HG03045 (cell line): ENCODE measurements around the gene MAML2.

Experiments used
- ATAC-seq: cut with Tn5 transposase; IDR thresholded peaks from one replicate; pipeline ENCODE4 v1.9.1; 2021; ENCODE audit warnings: mild to moderate bottlenecking, moderate library complexity; ENCODE audit not compliant: unreplicated experiment

Gene MAML2

DNA sequence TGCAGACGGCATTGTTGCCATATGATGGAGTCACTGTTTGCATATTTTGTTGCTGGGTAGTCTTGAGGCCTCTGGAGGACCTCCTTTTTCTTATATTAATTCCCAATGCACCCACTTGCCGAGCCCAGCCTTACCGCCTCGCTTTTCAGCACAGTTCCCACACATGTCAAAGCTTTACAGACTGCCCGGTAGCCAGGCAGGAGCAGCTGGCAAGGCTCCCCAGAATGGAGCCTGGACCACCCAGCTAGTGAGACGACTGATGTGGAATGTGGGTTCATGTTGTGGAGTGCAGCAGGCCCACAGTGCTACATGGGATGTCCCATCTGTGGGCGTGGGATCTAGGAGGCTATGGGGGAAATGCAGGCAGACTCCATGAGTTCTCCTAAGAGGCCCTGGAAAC lies 319.7 kb downstream of the MAML2 start:
- no peak for ATAC-seq

- ATAC-seq: no peak
These were observed 320.9 kb downstream of the MAML2 start for GRCh38 chr11:96021901-96022650.

DNA sequence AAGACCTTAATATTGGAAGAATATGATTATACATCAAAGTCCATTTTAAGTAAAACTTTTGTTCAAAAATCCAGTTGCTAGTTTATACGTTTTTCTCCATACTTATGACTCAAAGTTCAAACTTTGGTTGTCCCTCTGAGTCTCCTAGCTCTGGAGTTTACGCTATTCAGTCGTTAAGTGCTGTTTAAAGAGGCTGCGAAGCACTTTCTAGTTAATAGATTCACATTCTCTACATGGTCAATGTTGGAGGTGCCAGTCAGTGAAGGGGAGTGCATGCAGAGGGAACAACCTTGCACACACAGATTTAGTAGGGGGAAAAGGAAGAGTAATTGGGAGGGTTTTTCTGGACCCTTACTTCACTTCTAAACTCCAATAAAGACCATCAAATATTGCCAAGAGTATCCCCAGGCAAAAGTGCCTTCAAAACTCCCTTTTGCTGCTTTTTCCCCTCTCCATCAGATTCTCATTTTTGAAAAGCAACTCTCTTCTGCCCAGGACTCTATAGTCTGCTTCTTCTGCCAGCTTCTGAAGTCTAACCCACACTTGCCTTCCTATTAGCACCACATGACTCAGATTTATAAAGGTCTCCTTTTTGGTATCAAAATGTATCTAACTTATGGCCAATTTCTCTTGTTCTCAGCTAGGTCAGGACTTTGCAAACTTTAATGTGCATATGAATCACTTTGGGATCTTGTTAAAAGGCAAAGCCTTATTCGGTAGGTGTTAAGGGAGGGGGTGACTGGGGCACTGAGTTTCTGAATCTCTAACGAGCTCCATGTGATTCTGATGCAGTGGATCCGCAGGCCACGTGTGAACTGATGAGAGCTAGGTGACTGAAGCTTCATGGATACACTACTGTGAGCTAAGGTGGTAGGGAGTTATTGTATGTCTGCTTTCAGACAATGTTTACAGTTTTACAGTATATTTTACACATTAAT lies 322.9 kb downstream of the MAML2 start:
- no peak for ATAC-seq

DNA sequence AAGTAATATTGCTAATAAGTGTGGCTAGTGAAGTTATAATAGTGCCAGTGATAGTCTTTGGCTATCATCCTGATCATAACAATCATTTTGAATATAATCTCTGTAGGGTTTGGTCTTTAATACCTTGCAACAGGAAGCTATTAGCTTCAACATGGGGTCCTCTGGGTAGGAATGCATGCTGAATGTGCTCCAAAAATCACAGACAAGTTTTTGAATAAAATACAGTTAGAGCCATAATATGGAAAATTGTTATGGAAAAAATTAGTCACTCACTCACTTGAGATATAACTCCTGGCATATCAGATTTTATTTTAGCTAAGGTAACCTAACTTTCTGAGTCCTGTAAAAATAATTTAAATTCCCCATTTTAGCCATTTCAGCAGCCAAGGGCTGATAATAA lies 323.7 kb downstream of the MAML2 start:
- ATAC-seq: no peak

DNA sequence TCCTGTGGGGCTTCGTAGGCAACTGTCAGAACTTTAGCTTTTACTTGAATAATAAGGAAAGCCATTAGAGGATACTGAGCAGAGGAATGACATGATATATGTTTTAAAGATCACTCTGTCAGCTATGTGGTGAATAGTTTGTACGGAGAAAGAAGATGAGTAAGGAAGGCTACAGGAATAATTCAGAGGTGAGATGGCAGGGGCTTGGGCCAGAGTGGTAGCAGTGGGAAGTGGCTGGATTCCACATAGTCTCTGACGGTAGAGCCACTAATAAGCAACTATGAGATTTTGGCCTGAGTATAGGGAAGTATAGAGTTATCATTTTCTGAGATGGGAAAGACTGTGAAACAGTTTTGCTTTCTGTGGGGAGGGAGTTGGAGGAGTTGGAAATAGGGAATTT lies 325.1 kb downstream of the MAML2 start:
- ATAC-seq: no peak

DNA sequence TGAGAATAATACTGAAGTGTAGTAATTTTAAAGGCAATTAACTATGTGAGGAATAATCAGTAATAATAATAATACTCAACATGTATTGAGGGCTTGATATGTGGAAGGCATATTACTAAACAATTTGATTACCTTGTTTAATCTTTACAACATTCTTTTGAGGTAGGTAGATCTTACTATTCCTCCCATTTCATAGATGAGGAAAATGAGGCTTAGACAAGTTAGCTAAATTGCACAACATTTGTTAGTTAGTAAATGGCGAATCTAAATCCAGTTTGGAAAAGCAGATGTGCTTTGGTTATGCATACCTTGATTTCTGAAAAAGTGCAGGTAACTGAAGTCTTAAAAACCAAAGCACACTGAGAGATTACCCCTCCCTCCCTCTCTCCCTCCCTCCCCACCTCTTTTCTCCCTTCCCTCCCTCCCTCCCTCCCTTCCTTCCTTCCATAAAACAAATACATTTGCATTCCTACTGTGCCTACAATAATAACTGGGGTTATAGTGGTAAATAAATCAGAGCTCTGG lies 326.0 kb downstream of the MAML2 start:
- no peak for ATAC-seq

- no peak for ATAC-seq
These were observed 327.0 kb downstream of the MAML2 start for GRCh38 chr11:96015906-96016565.

- no peak for ATAC-seq
These were observed 328.8 kb downstream of the MAML2 start for GRCh38 chr11:96014217-96014616.

DNA sequence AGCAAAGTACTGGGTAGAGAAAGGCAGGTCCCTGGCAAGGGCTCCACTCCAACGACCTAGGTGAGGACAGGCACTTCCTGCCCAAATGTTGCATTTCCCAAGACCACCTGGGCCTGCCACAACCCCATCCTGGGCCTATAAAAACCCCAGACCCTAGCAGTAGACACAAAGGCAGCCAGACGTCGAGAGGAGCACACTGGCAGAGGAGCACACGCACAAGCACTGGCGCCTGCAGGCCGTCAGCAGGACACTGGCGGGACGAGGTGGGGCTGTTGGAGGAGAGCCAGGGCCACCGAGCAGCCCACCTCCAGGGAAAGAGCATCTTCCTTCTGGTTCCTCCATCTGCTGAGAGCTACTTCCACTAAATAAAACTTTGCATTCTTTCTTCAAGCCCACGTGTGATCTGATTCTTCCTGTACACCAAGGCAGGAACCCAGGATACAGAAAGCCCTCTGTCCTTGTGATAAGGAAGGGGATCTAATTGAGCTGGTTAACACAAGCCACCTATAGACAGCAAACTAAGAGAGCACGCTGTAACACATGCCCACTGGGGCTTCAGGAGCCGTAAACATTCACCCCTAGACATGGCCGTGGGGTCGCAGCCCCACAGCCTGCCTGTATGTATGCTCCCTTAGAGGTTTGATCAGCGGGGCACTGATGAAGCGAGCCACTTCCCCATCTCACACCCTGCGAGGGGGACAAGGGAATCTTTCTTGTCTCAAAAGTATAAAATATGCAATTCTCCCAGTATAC lies 329.4 kb downstream of the MAML2 start:
- ATAC-seq: no peak

DNA sequence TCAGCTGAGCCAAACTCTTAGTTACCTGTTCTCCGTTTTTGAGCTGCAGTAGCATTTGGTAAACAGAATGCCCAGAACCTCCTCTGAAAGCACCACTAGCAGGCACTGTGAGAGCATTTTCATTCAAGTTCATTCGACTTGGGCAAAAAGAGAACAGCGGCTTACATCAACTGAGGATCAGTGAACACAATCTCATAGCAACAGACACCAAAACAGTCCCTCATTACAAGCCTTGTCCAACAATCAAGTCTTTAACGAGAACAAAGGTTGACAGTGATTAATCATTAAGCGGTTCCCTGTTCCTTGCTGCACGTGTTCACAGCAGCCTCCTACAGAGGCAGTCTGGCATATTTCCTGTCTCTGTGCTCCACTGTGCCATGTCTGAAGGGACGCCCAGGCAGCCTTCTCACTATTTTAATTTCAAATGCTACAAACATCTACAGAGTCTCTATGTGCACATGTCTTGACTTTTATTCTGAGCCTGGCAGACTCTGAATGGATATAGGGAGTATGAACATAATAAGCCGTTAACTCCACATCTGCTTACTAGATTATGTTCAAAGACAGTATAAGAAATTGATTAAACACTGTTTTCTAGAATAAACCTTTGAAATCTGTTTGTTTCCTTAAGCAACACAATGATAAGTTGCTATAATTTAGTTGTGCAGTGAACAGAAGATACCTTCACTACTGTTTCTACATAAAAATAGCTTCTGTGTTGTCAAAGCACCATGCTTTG lies 330.7 kb downstream of the MAML2 start:
- peak; percentile 89 for ATAC-seq

DNA sequence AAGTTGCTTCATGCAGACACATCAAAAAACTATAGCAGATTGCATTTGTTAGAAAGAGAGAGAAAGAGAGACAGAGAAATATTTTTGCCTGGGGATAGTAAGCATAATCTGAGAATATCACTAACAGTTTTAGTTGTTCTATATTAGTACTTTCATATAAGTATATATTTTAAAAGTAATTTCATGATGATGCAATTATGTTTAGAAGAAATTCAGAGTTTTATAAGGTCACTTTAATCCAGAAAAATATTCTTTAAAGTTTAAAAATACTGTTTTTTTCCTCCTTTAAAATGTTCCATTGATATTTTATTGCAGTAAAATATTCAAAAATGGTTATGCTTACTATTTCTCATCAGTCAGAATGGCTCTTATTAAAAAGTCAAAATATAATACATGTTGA lies 332.3 kb downstream of the MAML2 start:
- no peak for ATAC-seq

GRCh38 chr11:96008161-96008720 lies 334.8 kb downstream of the MAML2 start:
- ATAC-seq: no peak

- no peak for ATAC-seq
These were observed 337.0 kb downstream of the MAML2 start for GRCh38 chr11:96006037-96006436.

GRCh38 chr11:96004862-96005261 lies 338.1 kb downstream of the MAML2 start:
- ATAC-seq: no peak

DNA sequence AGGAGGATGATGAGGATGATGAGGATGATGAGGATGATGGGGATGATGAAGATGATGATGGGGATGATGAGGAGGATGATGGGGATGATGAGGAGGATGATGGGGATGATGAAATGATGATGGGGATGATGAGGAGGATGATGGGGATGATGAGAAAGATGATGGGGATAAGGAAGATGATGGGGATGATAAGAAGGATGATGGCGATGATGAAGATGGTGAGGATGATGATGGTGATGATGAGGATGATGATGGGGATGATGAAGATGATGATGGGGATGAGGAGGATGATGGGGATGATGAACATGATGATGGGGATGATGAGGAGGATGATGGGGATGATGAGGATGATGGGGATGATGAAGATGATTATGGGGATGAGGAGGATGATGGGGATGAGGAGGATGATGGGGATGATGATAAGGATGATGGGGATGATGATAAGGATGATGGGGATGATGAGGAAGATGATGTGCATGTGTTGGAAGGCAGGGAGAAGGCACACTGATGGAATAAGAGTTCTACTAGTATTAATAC lies 340.2 kb downstream of the MAML2 start:
- no peak for ATAC-seq

- ATAC-seq: no peak
These were observed 340.7 kb downstream of the MAML2 start for GRCh38 chr11:96002339-96002738.

DNA sequence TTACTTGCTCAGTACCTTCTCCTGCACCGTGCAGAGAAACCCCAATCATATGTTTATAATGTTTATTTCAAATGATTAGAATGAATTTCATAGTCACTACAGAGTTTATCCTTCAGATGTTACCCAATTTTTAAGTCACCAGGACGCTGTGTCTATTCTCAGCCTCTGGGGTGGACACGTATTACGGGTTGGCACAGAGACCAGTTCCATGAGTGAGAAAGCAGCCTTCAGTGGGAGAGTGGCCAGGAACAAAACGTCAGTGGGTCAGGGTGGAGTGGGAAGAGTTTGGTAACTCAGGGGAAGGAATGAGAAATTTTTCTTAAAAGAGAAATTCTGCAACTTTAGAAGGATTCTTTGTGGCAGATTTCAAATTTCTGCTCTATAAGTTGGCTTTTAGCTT lies 342.0 kb downstream of the MAML2 start:
- ATAC-seq: no peak

DNA sequence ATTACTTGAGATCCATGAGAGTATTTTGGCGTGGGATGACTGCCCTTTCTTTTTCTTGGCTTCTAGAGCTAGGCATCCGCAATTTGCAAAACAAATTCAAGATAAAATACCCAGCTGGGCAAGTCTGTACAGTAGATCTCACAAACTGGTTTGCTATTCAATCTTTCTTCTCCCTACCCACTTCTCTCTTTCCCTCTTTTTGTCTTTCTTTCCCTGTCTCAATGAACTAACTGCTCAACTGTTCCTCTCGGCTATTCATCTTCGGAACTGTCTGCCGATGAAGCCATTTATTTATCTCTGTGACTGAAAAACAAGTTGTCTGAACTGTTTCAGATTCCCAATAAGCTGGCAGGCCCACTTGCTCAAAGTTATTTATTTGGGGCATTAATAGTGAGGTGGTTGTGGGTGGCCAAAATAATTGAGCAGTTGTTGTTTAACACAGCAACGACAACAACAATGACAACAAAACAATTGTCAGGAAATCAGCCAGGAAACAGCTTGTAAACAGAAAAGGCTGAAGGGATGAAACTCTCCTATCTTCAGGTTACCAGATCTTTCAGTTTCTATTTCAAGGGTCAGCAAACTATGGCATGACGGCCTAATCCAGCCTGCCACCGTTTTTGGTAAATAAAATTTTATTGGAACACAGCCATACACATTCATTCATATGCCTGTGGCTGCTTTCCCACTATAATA lies 343.1 kb downstream of the MAML2 start:
- ATAC-seq: no peak
